ENCODE measurements around the gene CARMIL1. TPM values are rescaled to one million over a fixed set of nuclear protein-coding genes. Genes with fewer than 3 reads are reported as not detected.

CARMIL1 gene
- total RNA-seq, 4 donors from 2014 or later: 11.8 to 23.2 (median 17.1) TPM

GRCh38 chr6:25498505-25498904, 219.3 kb downstream of the CARMIL1 start:
- Histone ChIP-seq H3K27me3 (no peaks in the 10 kb centered on the region), H3K4me1 (no peaks in the 10 kb centered on the region), H3K27ac (no peak overlapping the region), H3K36me3 (no peaks in the 10 kb centered on the region), H3K4me3 (no peak overlapping the region), H3K9me3 (no peaks in the 10 kb centered on the region)
- TF ChIP-seq, protein P1, sequence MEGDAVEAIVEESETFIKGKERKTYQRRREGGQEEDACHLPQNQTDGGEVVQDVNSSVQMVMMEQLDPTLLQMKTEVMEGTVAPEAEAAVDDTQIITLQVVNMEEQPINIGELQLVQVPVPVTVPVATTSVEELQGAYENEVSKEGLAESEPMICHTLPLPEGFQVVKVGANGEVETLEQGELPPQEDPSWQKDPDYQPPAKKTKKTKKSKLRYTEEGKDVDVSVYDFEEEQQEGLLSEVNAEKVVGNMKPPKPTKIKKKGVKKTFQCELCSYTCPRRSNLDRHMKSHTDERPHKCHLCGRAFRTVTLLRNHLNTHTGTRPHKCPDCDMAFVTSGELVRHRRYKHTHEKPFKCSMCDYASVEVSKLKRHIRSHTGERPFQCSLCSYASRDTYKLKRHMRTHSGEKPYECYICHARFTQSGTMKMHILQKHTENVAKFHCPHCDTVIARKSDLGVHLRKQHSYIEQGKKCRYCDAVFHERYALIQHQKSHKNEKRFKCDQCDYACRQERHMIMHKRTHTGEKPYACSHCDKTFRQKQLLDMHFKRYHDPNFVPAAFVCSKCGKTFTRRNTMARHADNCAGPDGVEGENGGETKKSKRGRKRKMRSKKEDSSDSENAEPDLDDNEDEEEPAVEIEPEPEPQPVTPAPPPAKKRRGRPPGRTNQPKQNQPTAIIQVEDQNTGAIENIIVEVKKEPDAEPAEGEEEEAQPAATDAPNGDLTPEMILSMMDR (IDR thresholded peaks at IDR 0.05): no peak
- no peak for TF ChIP-seq POLR2A (IDR thresholded peaks at IDR 0.05)
- intact Hi-C loops (cut with DNase I; ENCODE audit: low total_unique reads): no loop called here
- no peak for DNase-seq

GRCh38 chr6:25499615-25500235, 220.6 kb downstream of the CARMIL1 start:
- no peaks in the 10 kb centered on the region for H3K27me3 ChIP-seq
- intact Hi-C loops (cut with DNase I; ENCODE audit: low total_unique reads): no loop called here
- no peaks in the 10 kb centered on the region for H3K4me1 ChIP-seq
- H3K36me3 ChIP-seq: no peaks in the 10 kb centered on the region
- no peaks in the 10 kb centered on the region for H3K9me3 ChIP-seq
- H3K27ac ChIP-seq: no peak overlapping the region
- no peak for DNase-seq
- TF ChIP-seq POLR2A (IDR thresholded peaks at IDR 0.05): no peak
- TF ChIP-seq, protein P1 (IDR thresholded peaks at IDR 0.05): no peak
- no peak overlapping the region for H3K4me3 ChIP-seq

GRCh38 chr6:25503686-25504085, 224.5 kb downstream of the CARMIL1 start:
- Histone ChIP-seq H3K9me3 (no peaks in the 10 kb centered on the region), H3K27ac (no peak overlapping the region), H3K4me1 (no peaks in the 10 kb centered on the region), H3K27me3 (no peaks in the 10 kb centered on the region), H3K4me3 (no peak overlapping the region), H3K36me3 (no peaks in the 10 kb centered on the region)
- TF ChIP-seq, protein P1 (IDR thresholded peaks at IDR 0.05): no peak
- TF ChIP-seq POLR2A (IDR thresholded peaks at IDR 0.05): no peak
- no peak for DNase-seq
- intact Hi-C loops (cut with DNase I; ENCODE audit: low total_unique reads): no loop called here

- no peak for DNase-seq
- no peak overlapping the region for H3K27ac ChIP-seq
- no peaks in the 10 kb centered on the region for H3K4me1 ChIP-seq
- H3K4me3 ChIP-seq: no peak overlapping the region
- no peaks in the 10 kb centered on the region for H3K36me3 ChIP-seq
- intact Hi-C loops (cut with DNase I; ENCODE audit: low total_unique reads): no loop called here
- TF ChIP-seq, protein P1 (IDR thresholded peaks at IDR 0.05): no peak
- no peaks in the 10 kb centered on the region for H3K9me3 ChIP-seq
- H3K27me3 ChIP-seq: no peaks in the 10 kb centered on the region
Measured at GRCh38 chr6:25504661-25505060, 225.5 kb downstream of the CARMIL1 start.

DNA sequence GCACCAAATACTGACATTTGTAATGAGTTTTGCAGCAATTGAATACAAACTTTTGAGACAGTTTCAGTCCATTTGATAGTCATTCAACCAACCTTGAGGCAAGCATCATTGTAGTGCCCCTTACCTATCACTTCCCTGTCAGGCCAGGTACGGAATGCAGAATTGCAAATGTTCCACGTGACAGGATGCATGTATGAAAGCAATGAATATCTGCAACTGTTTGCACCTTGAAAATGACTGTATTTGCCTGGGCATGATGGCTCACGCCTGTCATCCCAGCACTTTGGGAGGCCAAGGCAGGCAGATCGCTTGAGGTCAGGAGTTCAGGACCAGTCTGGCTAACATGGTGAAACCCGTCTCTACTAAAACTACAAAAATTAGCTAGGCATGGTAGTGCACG, 226.8 kb downstream of the CARMIL1 start:
- Histone ChIP-seq H3K4me3 (no peak overlapping the region), H3K9me3 (no peaks in the 10 kb centered on the region), H3K27me3 (no peaks in the 10 kb centered on the region), H3K36me3 (no peaks in the 10 kb centered on the region), H3K4me1 (no peaks in the 10 kb centered on the region), H3K27ac (no peak overlapping the region)
- intact Hi-C loops (cut with DNase I; ENCODE audit: low total_unique reads): no loop called here
- no peak for DNase-seq
- TF ChIP-seq POLR2A (IDR thresholded peaks at IDR 0.05): no peak
- TF ChIP-seq, protein P1 (IDR thresholded peaks at IDR 0.05): no peak
